ENCODE measurements around the gene AGAP1.
"Not testable (repeated sequence)": the region's sequence is repeated elsewhere in the genome, so short reads cannot be mapped to it uniquely, and the experiment has no call there.

AGAP1 gene

DNA sequence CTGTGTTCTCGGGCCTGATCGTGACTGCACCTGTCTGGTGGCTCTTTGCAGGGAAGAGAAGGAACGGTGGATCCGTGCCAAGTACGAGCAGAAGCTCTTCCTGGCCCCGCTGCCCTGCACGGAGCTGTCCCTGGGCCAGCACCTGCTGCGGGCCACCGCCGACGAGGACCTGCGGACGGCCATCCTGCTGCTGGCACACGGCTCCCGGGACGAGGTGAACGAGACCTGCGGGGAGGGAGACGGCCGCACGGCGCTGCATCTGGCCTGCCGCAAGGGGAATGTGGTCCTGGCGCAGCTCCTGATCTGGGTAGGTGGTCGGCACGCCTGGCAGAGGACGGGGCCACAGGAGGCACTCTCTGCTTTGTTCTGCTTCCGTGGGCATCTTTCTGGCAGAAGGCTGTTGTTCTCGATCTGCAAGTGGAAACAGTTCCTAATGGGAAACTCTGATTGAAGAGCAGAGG, 626.3 kb downstream of the AGAP1 start:
- no peak for DNase-seq

DNA sequence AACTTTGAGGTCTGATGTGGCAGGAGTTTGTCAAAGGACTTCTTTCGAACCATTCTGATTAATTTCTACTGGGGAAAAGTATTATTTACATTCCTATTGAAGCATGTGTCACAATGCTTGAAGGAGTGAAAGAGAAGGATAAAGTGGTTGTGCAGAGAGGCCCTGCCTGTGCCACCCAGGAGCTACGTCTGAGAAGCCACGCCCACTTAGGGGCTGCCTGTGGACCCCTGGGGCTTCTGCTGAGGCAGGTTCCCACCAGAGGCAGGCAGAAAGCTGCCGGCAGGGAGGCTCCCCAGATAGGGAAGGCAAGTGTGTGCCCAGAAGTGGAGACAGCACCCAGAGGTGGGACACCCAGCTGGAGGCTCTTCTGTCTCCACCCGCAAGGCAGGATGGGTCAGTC, 627.0 kb downstream of the AGAP1 start:
- DNase-seq: no peak

DNA sequence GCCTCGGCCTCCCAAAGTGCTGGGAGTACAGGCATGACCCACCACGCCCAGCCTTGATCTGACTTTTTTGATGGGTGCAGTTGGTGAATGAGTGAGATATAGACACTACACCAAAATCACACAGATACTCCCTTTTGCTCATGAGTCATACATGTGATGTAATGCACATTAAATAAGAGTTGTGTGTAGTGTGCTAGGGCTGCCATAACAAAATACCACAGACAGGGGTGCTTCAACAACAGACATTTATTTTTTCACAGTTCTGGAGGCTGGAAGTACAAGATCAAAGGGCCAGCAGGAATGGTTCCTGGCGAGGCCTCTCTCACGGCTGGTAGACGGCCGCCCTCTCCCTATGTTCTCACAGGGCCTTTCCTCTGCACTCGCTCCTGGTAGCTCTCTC, 627.7 kb downstream of the AGAP1 start:
- DNase-seq: no peak

DNA sequence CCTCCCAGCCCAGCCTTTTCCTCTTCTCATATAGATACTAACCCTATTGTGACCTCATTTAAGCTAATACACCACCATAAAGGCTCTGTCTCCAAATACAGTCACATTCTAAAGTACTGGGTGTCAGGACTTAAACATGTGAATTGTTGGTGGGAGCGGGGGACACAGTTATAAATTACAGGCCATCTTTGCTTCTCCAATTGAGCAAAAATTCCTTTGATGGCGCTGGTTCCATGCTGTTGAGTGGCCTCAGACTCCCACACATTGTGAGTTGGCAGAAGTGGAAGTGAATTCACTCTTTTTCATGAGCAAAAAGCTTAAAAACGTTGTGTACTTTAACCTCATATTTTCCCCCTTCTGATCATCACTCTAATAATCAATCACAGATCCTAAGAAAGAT, 628.4 kb downstream of the AGAP1 start:
- DNase-seq: no peak

DNA sequence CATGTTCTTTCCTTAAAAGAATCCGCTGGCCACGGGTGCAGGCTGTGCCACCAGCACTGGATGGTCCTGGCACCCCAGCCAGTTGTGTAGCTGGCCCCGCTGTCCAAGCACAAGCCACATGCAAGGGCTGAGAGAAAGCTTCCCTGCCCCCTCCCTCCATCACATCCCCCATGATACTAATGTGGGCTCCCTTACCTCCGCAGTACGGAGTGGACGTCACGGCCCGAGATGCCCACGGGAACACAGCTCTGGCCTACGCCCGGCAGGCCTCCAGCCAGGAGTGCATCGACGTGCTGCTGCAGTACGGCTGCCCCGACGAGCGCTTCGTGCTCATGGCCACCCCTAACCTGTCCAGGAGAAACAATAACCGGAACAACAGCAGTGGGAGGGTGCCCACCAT, 629.9 kb downstream of the AGAP1 start:
- no peak for DNase-seq

DNA sequence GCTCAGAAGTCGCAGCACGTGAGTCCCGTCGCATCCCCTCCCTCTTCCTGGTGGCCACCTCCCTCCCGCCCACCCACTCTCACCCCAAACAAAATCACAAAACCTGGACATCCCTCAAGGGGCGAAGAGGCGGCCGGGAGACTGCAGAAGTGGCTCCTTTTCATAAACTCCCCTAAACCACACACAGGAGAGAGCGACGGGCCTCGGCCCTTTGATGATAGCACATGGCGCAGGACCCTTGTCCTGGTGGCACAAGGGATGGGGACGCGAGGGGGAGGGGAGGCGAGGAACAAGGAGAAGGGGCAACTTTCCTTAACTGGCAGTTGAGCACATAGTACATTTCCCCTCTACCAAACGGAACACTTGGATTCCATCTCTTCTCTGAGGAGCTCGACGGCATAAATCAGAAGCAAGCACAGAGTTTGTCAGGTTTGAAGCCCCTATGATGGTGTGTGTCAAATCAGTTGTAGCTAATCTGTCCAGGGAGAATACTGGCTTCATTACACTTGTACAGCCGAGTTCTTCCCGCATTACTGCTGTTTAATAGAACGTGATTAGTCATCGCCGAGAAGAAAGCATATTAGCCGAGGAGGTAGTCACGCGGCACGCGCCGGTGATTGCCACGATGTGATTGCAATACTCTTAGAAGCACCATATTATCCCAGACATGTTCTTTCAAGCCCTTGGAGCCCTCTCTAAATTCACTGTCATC, 630.5 kb downstream of the AGAP1 start:
- no peak for DNase-seq

DNA sequence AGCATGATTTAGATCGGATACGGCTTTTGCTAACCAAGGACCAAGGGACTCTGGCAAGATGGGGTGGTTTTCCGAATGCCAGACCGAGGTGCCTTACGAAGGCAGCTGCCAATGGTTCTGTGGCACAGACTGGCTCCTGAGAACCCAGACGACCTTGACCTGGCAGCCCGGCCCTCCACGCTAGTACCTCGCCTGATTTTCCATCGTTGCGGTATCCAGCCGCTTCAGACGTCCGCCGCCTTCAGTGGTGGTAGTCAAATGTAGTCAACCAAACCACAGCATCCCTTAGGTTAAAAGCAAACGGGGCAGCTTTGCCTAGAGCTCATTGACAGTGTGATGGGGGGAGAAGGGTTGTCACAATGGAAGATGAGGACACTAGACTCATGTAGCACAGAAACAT, 631.7 kb downstream of the AGAP1 start:
- no peak for DNase-seq

DNA sequence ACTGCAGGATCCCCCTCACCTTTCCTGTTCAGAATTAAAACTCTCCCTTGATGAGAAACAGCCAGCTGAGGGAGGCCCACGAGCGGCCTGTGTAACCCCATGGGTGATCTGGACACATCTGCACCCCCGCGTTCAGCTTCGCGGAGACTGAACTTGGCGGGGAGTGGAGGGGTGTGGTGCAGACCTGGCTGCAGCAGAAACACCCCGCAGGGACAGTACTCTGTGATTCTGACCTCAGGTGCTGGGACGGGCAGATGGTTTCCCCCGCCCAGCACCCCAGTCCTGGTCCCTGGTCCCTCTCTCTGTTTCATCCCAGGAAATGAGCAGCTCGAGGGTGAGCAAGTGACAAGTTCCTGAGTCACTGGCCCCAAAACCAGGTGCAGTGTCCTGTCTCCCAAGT, 633.2 kb downstream of the AGAP1 start:
- DNase-seq: no peak

DNA sequence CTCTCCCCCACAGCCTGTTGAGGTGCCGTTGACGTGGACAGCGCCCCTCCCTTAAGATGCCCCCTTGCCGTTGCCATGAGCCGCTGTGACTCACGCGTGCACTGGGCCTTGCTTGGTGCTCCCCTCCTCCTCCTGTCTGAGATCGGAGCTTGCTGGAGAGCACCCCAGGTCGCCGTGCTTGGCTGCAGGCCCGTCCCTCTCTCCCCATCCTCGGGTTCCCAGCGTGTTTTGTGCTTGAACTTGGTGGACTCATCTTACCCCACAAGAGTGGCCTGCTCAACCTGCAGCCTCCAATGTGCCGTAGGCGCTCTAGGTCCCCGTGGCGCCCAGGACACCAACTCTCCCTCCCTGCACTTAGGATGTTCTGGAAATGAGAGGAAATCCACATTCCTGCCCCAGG, 634.5 kb downstream of the AGAP1 start:
- DNase-seq: no peak

DNA sequence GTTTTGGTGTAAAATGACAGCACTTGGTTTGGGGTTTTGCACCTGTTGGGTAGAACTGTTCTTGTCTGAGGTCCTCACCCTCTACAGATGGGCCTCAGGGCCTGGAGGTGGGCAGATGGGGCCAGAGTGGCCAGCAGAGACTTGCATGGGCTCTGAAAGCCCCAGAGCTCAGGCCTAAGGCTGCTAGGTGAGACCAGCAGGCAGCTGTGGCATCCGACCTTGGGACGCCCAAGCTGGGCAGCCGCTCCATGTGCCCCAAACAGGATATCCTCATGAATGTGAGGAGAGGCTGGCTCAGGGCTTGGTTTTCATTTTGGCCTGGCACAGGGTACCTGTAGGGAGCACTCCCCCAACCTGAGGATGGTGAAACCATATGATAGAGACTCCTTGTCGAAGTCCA, 636.1 kb downstream of the AGAP1 start:
- DNase-seq: no peak

DNA sequence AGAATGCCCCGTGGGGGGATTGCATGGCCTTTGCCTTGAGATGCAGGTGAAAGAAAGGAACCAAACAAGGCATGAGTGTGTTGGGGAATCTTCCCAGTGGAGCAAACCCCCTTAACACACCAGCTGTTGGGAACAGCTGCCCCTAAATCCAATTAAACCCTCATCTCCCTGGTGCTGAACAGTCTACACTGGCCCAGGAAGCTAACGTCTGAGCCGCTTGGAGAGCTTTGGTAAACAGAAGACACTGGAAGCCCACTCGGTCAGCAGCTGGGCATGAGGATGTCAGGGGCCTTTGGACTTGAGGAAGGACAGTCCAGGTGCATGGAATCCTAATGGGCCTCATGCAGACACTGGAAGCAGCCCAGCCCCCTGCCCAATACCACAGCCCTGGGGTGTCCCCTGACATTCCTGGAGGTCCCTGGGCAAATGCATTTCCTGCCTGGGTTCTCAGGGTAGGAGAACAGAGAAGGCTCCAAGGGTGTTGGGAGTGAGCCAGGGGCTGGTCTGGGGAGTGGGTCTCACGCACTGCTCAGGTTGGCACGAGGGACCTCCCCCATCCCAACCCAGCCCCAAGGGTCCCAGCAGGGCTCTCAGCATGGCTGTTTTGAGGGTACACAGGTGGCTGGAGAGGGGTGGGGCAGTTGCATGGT, 636.6 kb downstream of the AGAP1 start:
- no peak for DNase-seq

DNA sequence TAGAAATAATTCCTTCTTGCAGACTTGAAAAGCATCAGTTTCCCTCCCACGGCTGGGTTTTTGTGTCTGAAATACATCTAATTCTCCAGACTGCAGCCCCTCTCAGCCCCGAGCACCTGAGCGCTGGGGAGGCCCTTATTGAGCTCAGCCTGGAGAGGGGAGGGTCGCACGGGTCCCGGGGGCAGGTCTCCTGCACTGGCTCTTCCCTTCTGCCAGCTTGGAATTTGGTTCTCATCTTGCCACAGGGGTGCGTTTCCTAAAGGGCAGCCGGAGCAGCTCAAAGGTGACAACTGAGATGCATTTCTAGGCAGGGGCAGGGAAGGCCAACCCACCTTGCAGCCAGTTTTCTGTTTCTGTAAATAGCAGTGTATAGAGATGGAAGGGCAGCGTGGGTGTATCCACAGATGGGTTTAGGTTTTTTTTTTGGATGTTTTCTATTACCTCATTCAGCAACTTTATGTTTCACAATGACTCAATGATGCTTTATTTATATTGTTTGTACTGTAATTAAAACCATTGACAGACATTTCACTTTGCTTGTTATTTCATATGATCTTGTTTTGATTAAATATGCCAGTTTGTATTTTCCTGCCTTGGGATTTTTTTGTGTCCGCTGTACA, 637.3 kb downstream of the AGAP1 start:
- no peak for DNase-seq

DNA sequence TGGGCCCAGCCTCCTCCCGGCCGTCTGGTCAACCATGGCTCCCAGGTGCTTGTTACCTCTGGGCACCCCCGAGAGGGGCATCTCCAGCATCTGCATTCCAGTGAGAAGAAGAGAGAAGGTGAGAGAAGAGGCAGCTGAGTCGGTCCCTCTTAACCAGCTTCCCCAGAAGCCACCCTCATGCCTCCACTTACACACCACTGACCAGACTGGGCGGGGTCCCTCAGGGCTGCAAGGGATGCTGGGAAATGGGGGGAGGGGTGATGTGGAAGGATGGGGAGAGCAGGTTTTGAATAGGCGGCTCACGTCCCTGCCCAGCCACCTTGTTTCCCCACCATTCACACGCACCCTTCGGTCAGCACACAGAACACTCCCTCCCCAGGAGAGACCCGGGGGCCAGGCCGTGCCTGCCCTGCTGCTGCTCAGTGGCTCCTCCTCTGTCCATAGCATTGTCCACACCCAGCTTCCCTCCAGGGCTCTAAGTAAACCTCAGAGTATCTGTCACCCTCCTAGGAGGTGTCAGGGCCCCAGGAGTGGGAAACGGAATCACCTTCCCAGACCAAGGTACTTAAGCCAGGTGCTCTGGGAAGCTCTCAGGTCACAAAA, 639.7 kb downstream of the AGAP1 start:
- no peak for DNase-seq

DNA sequence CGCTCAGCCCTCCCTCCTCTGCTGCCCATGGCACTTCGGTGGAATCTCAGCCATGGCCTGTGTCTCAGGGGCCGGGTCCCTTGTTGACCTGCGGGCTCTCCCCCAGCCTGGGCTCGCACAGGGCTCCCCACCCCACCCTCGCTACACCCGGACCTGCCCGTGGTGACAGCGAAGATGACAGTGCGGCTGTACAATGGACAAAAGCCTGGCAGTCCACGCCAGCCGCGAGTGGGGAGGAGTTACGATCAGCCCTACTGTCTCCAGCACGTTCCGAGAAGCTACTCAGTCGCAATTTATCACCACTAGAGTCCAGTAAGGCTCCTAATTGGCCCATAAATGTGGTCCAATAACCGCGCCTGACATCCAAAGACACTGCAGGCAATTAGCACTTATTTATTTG, 642.7 kb downstream of the AGAP1 start:
- DNase-seq: no peak

DNA sequence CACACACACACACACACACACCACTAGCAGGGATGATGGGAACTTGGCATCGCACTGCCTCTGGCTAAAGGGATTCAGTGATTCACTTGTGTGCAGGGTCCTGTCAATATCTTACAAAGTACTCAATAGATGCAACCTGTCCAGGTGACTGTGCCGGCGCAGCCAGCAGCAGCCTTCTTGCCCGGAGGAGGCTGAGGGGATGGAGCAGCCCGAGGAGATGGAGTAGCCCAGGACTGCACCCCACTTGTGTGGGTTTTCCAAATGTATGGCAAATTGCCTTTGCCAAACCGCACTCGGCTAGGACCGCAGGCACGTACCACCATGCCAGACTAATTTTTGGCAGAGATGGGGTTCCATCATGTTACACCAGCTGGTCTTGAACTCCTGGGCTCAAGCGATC, 643.2 kb downstream of the AGAP1 start:
- no peak for DNase-seq

DNA sequence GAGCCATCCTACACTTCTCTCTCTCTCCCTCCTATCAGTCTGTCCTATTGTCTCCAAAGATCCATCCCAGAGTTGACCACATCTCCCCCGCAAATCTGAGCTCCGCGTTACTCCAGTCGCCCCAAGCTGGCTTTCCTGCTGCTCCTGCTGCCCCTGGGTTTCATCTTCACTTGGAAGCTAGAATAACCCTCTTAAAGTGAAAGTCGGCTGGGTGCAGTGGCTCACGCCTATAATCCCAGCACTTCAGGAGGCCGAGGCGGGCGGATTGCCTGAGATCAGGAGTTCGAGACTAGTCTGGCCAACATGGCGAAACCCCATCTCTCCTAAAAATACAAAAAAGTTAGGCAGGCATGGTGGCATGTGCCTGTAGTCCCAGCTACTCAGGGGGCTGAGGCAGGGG, 647.8 kb downstream of the AGAP1 start:
- not testable (repeated sequence) for DNase-seq

DNA sequence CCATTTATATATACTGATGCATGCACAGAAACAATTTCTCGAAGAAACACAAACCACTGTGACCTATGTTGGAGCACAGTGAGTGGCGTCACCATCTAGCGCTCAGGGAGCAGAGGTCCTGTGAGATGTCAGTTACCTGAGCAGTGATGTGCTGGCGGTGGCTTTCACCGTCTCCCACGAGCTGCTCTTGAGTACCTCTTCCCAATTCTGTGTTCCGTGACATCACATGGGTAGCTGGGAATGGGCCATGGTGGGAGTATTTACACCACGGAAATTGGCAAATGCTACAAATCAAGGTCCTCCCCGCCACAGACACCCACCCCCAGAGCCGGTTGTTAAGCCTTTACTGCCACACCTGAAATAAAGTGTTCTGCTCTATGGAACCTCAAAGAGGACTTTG, 650.0 kb downstream of the AGAP1 start:
- DNase-seq: no peak

DNA sequence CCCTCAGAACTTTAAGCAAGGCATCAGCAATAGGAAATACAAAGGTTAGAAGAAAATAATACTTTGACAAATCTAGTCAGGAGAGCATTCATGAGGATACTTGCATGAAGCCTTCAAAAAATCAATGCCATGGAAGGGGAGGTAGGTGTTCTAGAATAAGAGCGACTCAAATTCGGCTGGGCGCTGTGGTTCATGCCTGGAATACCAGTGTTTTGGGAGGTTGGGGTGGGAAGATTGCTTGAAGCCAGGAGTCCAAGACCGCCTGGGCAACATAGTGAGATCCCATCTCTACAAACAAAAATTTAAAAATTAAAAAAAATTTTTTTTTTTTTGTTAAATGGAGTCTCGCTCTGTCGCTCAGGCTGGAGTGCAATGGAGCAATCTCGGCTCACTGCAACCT, 652.6 kb downstream of the AGAP1 start:
- DNase-seq: no peak

DNA sequence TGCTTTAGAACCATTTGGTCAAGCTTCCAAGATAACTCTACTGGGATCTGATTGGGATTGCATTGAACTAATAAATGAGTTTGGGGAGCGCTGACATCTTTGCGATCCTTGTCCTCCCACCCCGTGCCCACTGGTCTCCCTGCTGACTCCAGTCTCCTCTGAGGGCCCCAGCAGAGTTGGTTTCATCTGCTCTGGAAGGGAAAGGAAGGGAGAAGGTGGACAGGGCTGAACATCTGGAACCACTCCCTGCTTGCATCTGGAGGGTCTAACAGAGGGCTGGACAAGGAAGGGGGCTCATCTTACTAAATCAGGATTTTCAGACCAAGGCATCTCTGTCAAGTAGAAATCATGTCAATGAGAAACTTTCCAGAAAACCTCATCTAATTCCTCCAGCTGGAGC, 661.6 kb downstream of the AGAP1 start:
- no peak for DNase-seq

DNA sequence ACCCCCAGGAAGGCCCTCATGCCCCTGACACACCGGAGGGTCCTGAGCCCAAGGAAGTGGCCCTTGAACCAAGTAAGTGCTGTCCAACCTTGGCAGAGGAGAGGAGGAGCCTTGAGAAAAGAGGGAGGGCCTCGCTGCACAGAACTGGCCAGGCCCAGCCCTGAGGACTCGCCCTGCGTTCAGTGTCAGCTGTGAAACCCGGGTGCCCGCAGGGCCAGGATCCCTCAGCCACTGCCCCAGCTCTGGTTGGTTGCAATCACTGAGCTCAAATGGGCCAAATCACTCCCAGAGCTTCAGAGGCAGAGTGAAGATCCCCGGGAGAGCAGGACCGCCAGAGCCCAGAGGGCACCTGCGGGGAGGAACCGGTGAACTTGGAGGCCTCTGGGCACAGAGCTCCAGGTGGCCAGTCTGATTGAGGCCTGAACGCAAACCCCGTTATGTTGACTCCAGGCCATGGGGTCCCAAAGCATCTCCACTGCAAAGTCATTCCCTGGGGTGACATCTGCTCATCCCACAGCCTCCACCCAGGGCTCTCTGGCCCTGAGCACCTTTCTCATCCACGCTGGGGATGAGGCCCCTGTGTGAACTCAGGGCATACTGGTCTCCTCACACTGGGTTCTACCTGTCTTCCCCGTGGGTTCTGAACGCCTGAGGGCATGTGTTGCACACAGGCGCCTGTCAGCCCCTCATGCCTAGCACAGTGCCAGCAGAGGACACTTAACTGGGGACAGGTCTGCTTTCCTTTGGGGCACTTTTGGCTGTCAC, 662.4 kb downstream of the AGAP1 start:
- no peak for DNase-seq

DNA sequence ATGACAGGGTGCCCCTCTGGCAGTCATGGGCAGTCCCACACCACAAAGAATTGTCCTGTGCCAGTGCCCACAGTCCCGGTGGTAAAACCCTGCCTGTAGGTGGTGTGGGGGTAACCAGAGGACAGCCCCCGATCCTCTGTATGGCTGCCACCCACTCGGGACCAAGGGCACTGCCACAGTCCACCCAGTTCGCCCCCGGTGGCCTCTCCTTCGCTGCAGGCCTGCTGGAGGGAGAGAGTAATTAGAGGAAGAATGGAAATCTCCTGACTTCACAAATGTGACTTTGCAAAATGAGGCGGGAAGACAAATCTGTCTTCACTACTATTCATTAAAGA, 663.0 kb downstream of the AGAP1 start:
- DNase-seq: no peak

DNA sequence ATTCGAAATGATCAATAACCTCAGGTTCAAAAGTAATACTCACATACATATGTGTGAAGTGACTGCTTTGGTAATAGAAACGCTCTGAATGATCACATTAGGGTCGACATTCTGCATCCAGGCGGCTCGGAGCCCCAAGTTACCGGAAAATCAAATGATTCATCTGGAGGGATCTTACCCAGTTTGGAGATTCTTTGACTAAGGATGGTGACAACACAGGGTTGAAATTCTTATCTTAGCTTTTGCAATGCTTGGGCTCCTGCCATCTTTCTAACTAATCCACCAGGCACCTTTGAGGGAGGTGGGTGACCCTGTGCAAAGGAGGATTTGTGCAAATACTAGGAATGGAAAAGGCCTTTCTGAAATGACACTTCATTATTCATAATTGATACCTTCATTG, 663.5 kb downstream of the AGAP1 start:
- no peak for DNase-seq

DNA sequence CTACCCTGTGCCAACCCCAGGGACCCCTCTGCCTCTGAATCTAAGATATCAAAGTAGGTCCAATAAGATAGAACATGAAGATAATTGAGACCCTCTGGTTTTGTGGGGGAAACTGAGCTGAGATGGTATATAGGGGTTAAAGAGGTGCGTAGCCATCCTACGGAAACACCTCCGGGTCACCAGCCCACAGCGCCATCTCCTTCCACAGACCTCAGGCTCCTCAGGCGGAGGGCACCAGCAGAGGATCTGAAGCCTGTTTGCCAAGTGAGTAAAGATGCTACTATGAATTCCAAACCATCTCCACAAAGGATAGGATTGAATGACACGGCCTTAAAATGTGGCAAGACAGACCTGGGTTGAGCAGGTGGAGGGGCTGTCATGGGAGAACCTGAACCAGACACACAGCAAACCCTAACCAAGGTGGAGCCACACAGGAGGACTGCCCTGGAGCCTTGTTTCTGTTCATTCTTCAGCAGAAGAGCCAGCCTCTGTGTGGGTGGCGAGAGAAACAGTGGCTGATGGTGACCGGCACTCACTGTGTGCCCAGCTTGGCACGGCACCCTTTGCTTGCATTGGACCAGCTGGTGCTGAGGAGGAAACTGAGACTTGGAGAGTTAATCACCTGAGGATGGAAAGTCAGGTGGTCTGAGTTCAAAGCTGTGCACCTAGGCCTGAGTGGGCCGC, 664.1 kb downstream of the AGAP1 start:
- no peak for DNase-seq

Measured in retina (tissue), 1 donor.